AML-193 (cell line): ENCODE results near the gene FRAS1.
"Not testable (repeated sequence)": the region's sequence is repeated elsewhere in the genome, so short reads cannot be mapped to it uniquely, and the experiment has no call there.

Source experiments
- DNase-seq, 2 experiments: peaks; one replicate each; lab custom pipeline; 2025; lab: John Stamatoyannopoulos, UW

The FRAS1 gene

GRCh38 chr4:78213218-78213617, 156.1 kb downstream of the FRAS1 start:
- no peak for DNase-seq

GRCh38 chr4:78214078-78214477, 157.0 kb downstream of the FRAS1 start:
- no peak for DNase-seq

GRCh38 chr4:78217557-78217956, 160.4 kb downstream of the FRAS1 start:
- no peak for DNase-seq

GRCh38 chr4:78218260-78218659, 161.1 kb downstream of the FRAS1 start:
- DNase-seq, result no peak

- no peak for DNase-seq
Measured at GRCh38 chr4:78219825-78220224, 162.7 kb downstream of the FRAS1 start.

- no peak for DNase-seq
Measured at GRCh38 chr4:78220283-78220682, 163.2 kb downstream of the FRAS1 start.

- no peak for DNase-seq
Measured at GRCh38 chr4:78222575-78223186, 165.6 kb downstream of the FRAS1 start.

GRCh38 chr4:78225236-78225635, 168.1 kb downstream of the FRAS1 start:
- DNase-seq, result no peak

- DNase-seq, result no peak
Measured at GRCh38 chr4:78226279-78226678, 169.2 kb downstream of the FRAS1 start.

GRCh38 chr4:78227411-78228057, 170.4 kb downstream of the FRAS1 start:
- DNase-seq, result no peak

GRCh38 chr4:78235800-78236199, 178.7 kb downstream of the FRAS1 start:
- no peak for DNase-seq

- DNase-seq, result no peak
Measured at GRCh38 chr4:78237360-78237759, 180.2 kb downstream of the FRAS1 start.

- DNase-seq, result no peak
Measured at GRCh38 chr4:78242071-78242470, 184.9 kb downstream of the FRAS1 start.

- DNase-seq, result no peak
Measured at GRCh38 chr4:78244705-78245485, 187.8 kb downstream of the FRAS1 start.

GRCh38 chr4:78247536-78248285, 190.6 kb downstream of the FRAS1 start:
- no peak for DNase-seq

- no peak for DNase-seq
Measured at GRCh38 chr4:78250500-78250899, 193.4 kb downstream of the FRAS1 start.

GRCh38 chr4:78252773-78253172, 195.7 kb downstream of the FRAS1 start:
- DNase-seq, result not testable (repeated sequence)

GRCh38 chr4:78254893-78255292, 197.8 kb downstream of the FRAS1 start:
- DNase-seq, result no peak

- DNase-seq, result no peak
Measured at GRCh38 chr4:78265006-78265405, 207.9 kb downstream of the FRAS1 start.

GRCh38 chr4:78267790-78268189, 210.7 kb downstream of the FRAS1 start:
- DNase-seq, result no peak

GRCh38 chr4:78268597-78268996, 211.5 kb downstream of the FRAS1 start:
- DNase-seq, result no peak

GRCh38 chr4:78275450-78275849, 218.3 kb downstream of the FRAS1 start:
- DNase-seq, result not testable (repeated sequence)
